A549 treated with dexamethasone at 1 μM for 4 hours (cell line): Measurements from ENCODE around the gene TIMM23B. TPM values are rescaled to one million over a fixed set of nuclear protein-coding genes. Genes with fewer than 3 reads are reported as not detected.

ENCODE experiments used
- total RNA-seq: library from RNA; stranded (reverse); fragments of 200-300 nt; extraction: Qiagen RNA extraction; gene quantifications from 5 replicates; pipeline ENCODE4 v1.2.3, GENCODE V29; 2022

Gene TIMM23B
- total RNA-seq, result 16.1 to 21.5 TPM (median 18.6 TPM) in 5 replicates

GRCh38 chr10:49941447-49942338, at the start of gene TIMM23B, which contains the start of gene PARG:
TIMM23B (plus strand) TSS chr10:49942053; CDS start chr10:49942195, 142 bp downstream.
PARG (minus strand) TSS chr10:49942027; CDS start chr10:49941725, 302 bp downstream.

GRCh38 chr10:49988376-49988775, 46.5 kb downstream of the TIMM23B start, which contains the start of gene AGAP6:
AGAP6 (plus strand) TSS chr10:49988406; CDS start chr10:49988716, 310 bp downstream.

Other genes with a start within 250 kb of the TIMM23B start
- 0.41 to 0.60 TPM (median 0.50 TPM) in 5 replicates for gene OGDHL, start 179.7 kb upstream of the TIMM23B start, total RNA-seq
- gene PARG, start within 50 bp of the TIMM23B start, total RNA-seq, result 16.7 to 22.5 TPM (median 20.0 TPM) in 5 replicates
- 5.7 to 9.2 TPM (median 8.6 TPM) in 5 replicates for gene AGAP6, start 46.4 kb downstream of the TIMM23B start, total RNA-seq
- gene WASHC2A, start 125.9 kb downstream of the TIMM23B start, total RNA-seq, result 11.7 to 14.6 TPM (median 12.6 TPM) in 5 replicates